SU-DHL-6 (cell line): ENCODE measurements around the gene TIPRL.
"Not testable (repeated sequence)": the region's sequence is repeated elsewhere in the genome, so short reads cannot be mapped to it uniquely, and the experiment has no call there.

Source experiments
- H2AFZ ChIP-seq: fragments of 200-600 bp; sonication (generic); 2 replicates; pipeline ENCODE4 v1.6.1; 2014; ENCODE audit warnings: low read depth, mild to moderate bottlenecking, moderate library complexity, mixed read lengths, antibody characterized with exemption, low read length; ENCODE audit not compliant: severe bottlenecking
- H3F3A ChIP-seq: fragments of 200-600 bp; shearing (Covaris generic); 2 replicates; pipeline ENCODE4 v1.6.0; 2016; ENCODE audit warnings: antibody characterized with exemption, mild to moderate bottlenecking; ENCODE audit not compliant: insufficient read depth
- H3K27ac ChIP-seq: fragments of 200-600 bp; sonication (generic); 2 replicates; pipeline ENCODE4 v1.5.1; 2016; ENCODE audit warnings: low read depth, mild to moderate bottlenecking, low read length, moderate library complexity, mixed read lengths
- H3K27me3 ChIP-seq: fragments of 200-600 bp; sonication (generic), shearing (Covaris generic); 2 replicates; pipeline ENCODE4 v1.6.0; 2014; ENCODE audit warnings: mild to moderate bottlenecking, low read length
- H3K36me3 ChIP-seq: fragments of 200-600 bp; sonication (generic); 2 replicates; pipeline ENCODE4 v1.6.1; 2014; ENCODE audit warnings: mild to moderate bottlenecking, low read length, mixed read lengths
- H3K4me2 ChIP-seq: fragments of 300-600, 200-600 bp; shearing (Covaris generic), sonication (generic); 2 replicates; pipeline ENCODE4 v1.6.0; 2014; ENCODE audit warnings: low read length, low read depth, mild to moderate bottlenecking; ENCODE audit not compliant: poor library complexity, severe bottlenecking
- H3K4me3 ChIP-seq: fragments of 200-600 bp; sonication (generic); 2 replicates; pipeline ENCODE4 v1.5.1; 2014; ENCODE audit warnings: antibody characterized with exemption, low read length, mild to moderate bottlenecking, mixed read lengths; ENCODE audit not compliant: insufficient read depth, poor library complexity, severe bottlenecking
- H3K79me2 ChIP-seq: fragments of 200-600 bp; sonication (generic); 2 replicates; pipeline ENCODE4 v1.6.1; 2014; ENCODE audit warnings: mild to moderate bottlenecking, low read length, moderate library complexity; ENCODE audit not compliant: insufficient read depth
- H3K9ac ChIP-seq: fragments of 200-600 bp; sonication (generic); 2 replicates; pipeline ENCODE4 v1.7.0; 2014; ENCODE audit warnings: mild to moderate bottlenecking, low read length
- H3K9me2 ChIP-seq: fragments of 200-600 bp; sonication (generic); replicated peaks from 2 replicates; pipeline ENCODE4 v1.6.1; 2014; ENCODE audit warnings: low read length; ENCODE audit not compliant: insufficient read depth
- H3K9me3 ChIP-seq: fragments of 200-600 bp; sonication (generic); 2 replicates; pipeline ENCODE4 v1.6.1; 2014; ENCODE audit warnings: low read length, mixed read lengths; ENCODE audit not compliant: insufficient read depth
- H4K20me1 ChIP-seq: fragments of 200-600 bp; sonication (generic); 2 replicates; pipeline ENCODE4 v1.6.1; 2014; ENCODE audit warnings: low read depth, mild to moderate bottlenecking, antibody characterized with exemption, low read length, moderate library complexity, mixed read lengths
- CTCF ChIP-seq: fragments of 200-600 bp; sonication (generic); IDR thresholded peaks from one replicate; pipeline ENCODE4 v1.5.1; 2017; ENCODE audit warnings: antibody characterized with exemption, mild to moderate bottlenecking, low read length, moderate library complexity; ENCODE audit not compliant: insufficient read depth, poor library complexity, severe bottlenecking
- EZH2phosphoT487 ChIP-seq: fragments of 200-600 bp; sonication (generic), shearing (Covaris generic); conservative IDR thresholded peaks from 2 replicates; pipeline ENCODE4 v1.6.1; 2018; ENCODE audit warnings: mild to moderate bottlenecking, antibody characterized with exemption, low read length, moderate library complexity, mixed read lengths

Gene TIPRL

GRCh38 chr1:168179438-168180147 is 831 bp downstream of the TIPRL start:
- H3K9me2 ChIP-seq = no peaks in the 10 kb centered on the region
- H3F3A ChIP-seq = no peaks in the 10 kb centered on the region
- H3K27me3 ChIP-seq = no peaks in the 10 kb centered on the region
- no peaks in the 10 kb centered on the region for H3K9me3 ChIP-seq
- TF ChIP-seq CTCF = no peak
- peak overlapping the region; percentile 77 for H3K9ac ChIP-seq
- peak overlapping the region; percentile 89 for H2AFZ ChIP-seq
- peak overlapping the region; percentile 93 for H3K4me3 ChIP-seq
- no peaks in the 10 kb centered on the region for H3K36me3 ChIP-seq
- H3K27ac ChIP-seq = peak overlapping the region; percentile 63
- peaks cover 49% of the 10 kb centered on the region for H3K79me2 ChIP-seq
- peak overlapping the region; percentile 78 for H3K4me2 ChIP-seq
- no peaks in the 10 kb centered on the region for H4K20me1 ChIP-seq

GRCh38 chr1:168180148-168180524 is 1.4 kb downstream of the TIPRL start:
- Histone ChIP-seq H3K27ac (peak overlapping the region; percentile 63; the same call in 1 of the 2 replicates), H3K9me2 (no peaks in the 10 kb centered on the region), H3K9ac (peak overlapping the region; percentile 77), H3K79me2 (peaks cover 54% of the 10 kb centered on the region), H3K27me3 (no peaks in the 10 kb centered on the region), H3K36me3 (0 out of 2 replicates have a peak, but pooled peaks cover 5% of the 10 kb centered on the region), H3F3A (no peaks in the 10 kb centered on the region), H3K9me3 (no peaks in the 10 kb centered on the region), H4K20me1 (no peaks in the 10 kb centered on the region), H2AFZ (no peak overlapping the region), H3K4me3 (peak overlapping the region; percentile 93), H3K4me2 (peak overlapping the region; percentile 78)
- TF ChIP-seq CTCF (no peak), EZH2phosphoT487 (no peak)

- peaks cover 55% of the 10 kb centered on the region for H3K79me2 ChIP-seq
Measured at GRCh38 chr1:168181063-168181720, 2.4 kb downstream of the TIPRL start.

GRCh38 chr1:168187177-168187576 is 8.4 kb downstream of the TIPRL start:
- H3F3A ChIP-seq = no peaks in the 10 kb centered on the region
- no peaks in the 10 kb centered on the region for H4K20me1 ChIP-seq
- no peak overlapping the region for H3K27ac ChIP-seq
- no peak for TF ChIP-seq CTCF
- TF ChIP-seq EZH2phosphoT487 = no peak
- H3K36me3 ChIP-seq = peaks cover 16% of the 10 kb centered on the region; the same call in 1 of the 2 replicates
- H3K4me3 ChIP-seq = no peak overlapping the region
- no peak overlapping the region for H3K4me2 ChIP-seq
- H3K27me3 ChIP-seq = no peaks in the 10 kb centered on the region
- no peaks in the 10 kb centered on the region for H3K9me2 ChIP-seq
- H3K9ac ChIP-seq = no peak overlapping the region
- H2AFZ ChIP-seq = no peak overlapping the region
- H3K9me3 ChIP-seq = no peaks in the 10 kb centered on the region
- peaks cover 27% of the 10 kb centered on the region for H3K79me2 ChIP-seq

More at GRCh38 chr1:168181063-168181720, 2.4 kb downstream of the TIPRL start:
- H3K9ac ChIP-seq, H3K36me3 ChIP-seq, H3F3A ChIP-seq, H4K20me1 ChIP-seq, H3K9me3 ChIP-seq, H3K27me3 ChIP-seq, H3K4me3 ChIP-seq, H3K4me2 ChIP-seq, H3K27ac ChIP-seq, H3K9me2 ChIP-seq, H2AFZ ChIP-seq: not testable (repeated sequence)
